Mesothelial cell of epicardium (in vitro differentiated cells): ENCODE data around the gene TRIP10. TPM values are rescaled to one million over a fixed set of nuclear protein-coding genes. Genes with fewer than 3 reads are reported as not detected.

Experiments used
- DNase-seq, 2 experiments: peaks; one replicate each; pipeline ENCODE4 v3.0.0; 2021; ENCODE audit warnings: low spot score in 2 of 2; ENCODE audit not compliant: unreplicated experiment in 2 of 2
- H3K27ac Mint-ChIP-seq: 2 replicates; pipeline ENCODE4 v1.8.0; 2021; ENCODE audit warnings: mixed read lengths
- H3K27me3 Mint-ChIP-seq: 2 replicates; pipeline ENCODE4 v1.8.0; 2021; ENCODE audit warnings: low read depth, mixed read lengths
- H3K36me3 Mint-ChIP-seq: 2 replicates; pipeline ENCODE4 v1.8.0; 2021; ENCODE audit warnings: mixed read lengths
- H3K4me1 Mint-ChIP-seq: 2 replicates; pipeline ENCODE4 v1.8.0; 2021; ENCODE audit warnings: mixed read lengths
- H3K4me3 Mint-ChIP-seq: 2 replicates; pipeline ENCODE4 v1.8.0; 2021; ENCODE audit warnings: mild to moderate bottlenecking, moderate library complexity, mixed read lengths
- H3K9me3 Mint-ChIP-seq: 2 replicates; pipeline ENCODE4 v1.8.0; 2021; ENCODE audit warnings: mixed read lengths
- CTCF ChIP-seq: fragments of 200-600 bp; sonication (generic); IDR thresholded peaks from one replicate; pipeline ENCODE4 v1.5.0; 2021; ENCODE audit warnings: antibody characterized with exemption; ENCODE audit not compliant: unreplicated experiment
- total RNA-seq: library from RNA; stranded (reverse); gene quantifications from 3 replicates; pipeline ENCODE4 v1.2.1, GENCODE V29; 2021

The TRIP10 gene
- total RNA-seq, 1 donor from 2014 or later = 73.2 TPM

GRCh38 chr19:6719992-6720368, 19.5 kb upstream of the TRIP10 start:
- no peak for DNase-seq
- H3K27ac Mint-ChIP-seq = no peak overlapping the region
- H3K36me3 Mint-ChIP-seq = no peaks in the 10 kb centered on the region
- no peak for TF ChIP-seq CTCF
- peaks cover 5% of the 10 kb centered on the region for H3K27me3 Mint-ChIP-seq
- H3K4me1 Mint-ChIP-seq = peaks cover 21% of the 10 kb centered on the region
- no peaks in the 10 kb centered on the region for H3K9me3 Mint-ChIP-seq
- no peak overlapping the region for H3K4me3 Mint-ChIP-seq

GRCh38 chr19:6720369-6721137, 18.9 kb upstream of the TRIP10 start, which contains the start of gene C3:
Gene C3 (minus strand): TSS chr19:6720650. CDS start chr19:6720589, 61 bp downstream.
- Mint-ChIP-seq H3K27me3 (peaks cover 5% of the 10 kb centered on the region), H3K27ac (peak within 1 kb of the TSS; percentile 69), H3K36me3 (no peaks in the 10 kb centered on the region), H3K4me3 (no peak within 1 kb of the TSS), H3K4me1 (peaks cover 22% of the 10 kb centered on the region), H3K9me3 (no peaks in the 10 kb centered on the region)
- DNase-seq = no peak
- no peak for TF ChIP-seq CTCF

- DNase-seq = no peak
- TF ChIP-seq CTCF = no peak
- Mint-ChIP-seq H3K27me3 (peaks cover 5% of the 10 kb centered on the region), H3K4me1 (peaks cover 23% of the 10 kb centered on the region), H3K36me3 (no peaks in the 10 kb centered on the region), H3K9me3 (no peaks in the 10 kb centered on the region), H3K4me3 (no peak overlapping the region), H3K27ac (peak overlapping the region; percentile 69)
Measured at GRCh38 chr19:6721138-6721474, 18.4 kb upstream of the TRIP10 start.

- Mint-ChIP-seq H3K27me3 (peaks cover 5% of the 10 kb centered on the region), H3K4me1 (peaks cover 23% of the 10 kb centered on the region), H3K27ac (peak overlapping the region; percentile 17), H3K9me3 (no peaks in the 10 kb centered on the region), H3K36me3 (no peaks in the 10 kb centered on the region), H3K4me3 (no peak overlapping the region)
- no peak for TF ChIP-seq CTCF
- DNase-seq = no peak
Measured at GRCh38 chr19:6721773-6722172, 17.7 kb upstream of the TRIP10 start.

- no peak for TF ChIP-seq CTCF
- Mint-ChIP-seq H3K4me3 (peak overlapping the region; percentile 31), H3K27me3 (peaks cover 5% of the 10 kb centered on the region), H3K27ac (peak overlapping the region; percentile 93), H3K36me3 (no peaks in the 10 kb centered on the region), H3K9me3 (no peaks in the 10 kb centered on the region), H3K4me1 (peaks cover 23% of the 10 kb centered on the region)
- no peak for DNase-seq
Measured at GRCh38 chr19:6723108-6723618, 16.3 kb upstream of the TRIP10 start.
